Measurements from ENCODE around the gene FAM163B. TPM values are rescaled to one million over a fixed set of nuclear protein-coding genes. Genes with fewer than 3 reads are reported as not detected.
A peak's percentile ranks its signal among the peaks of the same experiment; 100 is the strongest.

The FAM163B gene
- total RNA-seq, 4 donors from 2014 or later = 0.64 TPM; not detected in 3

GRCh38 chr9:133528001-133528875, 81.0 kb downstream of the FAM163B start:
- H3K27ac ChIP-seq = peak overlapping the region in 2 of 4 donors; percentile 40 to 51
- no peak for DNase-seq
- H3K4me3 ChIP-seq = no peak overlapping the region
- TF ChIP-seq POLR2A (IDR thresholded peaks at IDR 0.05) (no peak), EP300 (IDR thresholded peaks at IDR 0.05; ENCODE audit: low read depth) (no peak), CTCF (IDR thresholded peaks at IDR 0.05) (no peak), POLR2AphosphoS5 (IDR thresholded peaks at IDR 0.05) (no peak)
- WGBS, 2 donors (ENCODE audit: low coverage in 1 of 2) = 81% methylated on average over 22 of the region's 22 CpGs; no CpG with 5 or more reads in 1 of the 2 donors
- peaks cover 0 to 23% (median 14%) of the 10 kb centered on the region in 4 donors for H3K4me1 ChIP-seq
- intact Hi-C loops (cut with DNase I; ENCODE audit: low total_unique reads) (loop anchor here (1.0 kb wide), 1 partner anchor 45 kb away; no protein-coding TSS in a partner anchor), in situ Hi-C loops (cut with MboI; ENCODE audit: low pct_ligation_motif_present in 1 of 4, low pct_unique_long_range_greater_than_20kb in 1 of 4, low sequenced_read_pairs in 3 of 4) (loop anchor here in 1 of 4 donors (25.0 kb wide), 1 partner anchor 184 kb away; no protein-coding TSS in a partner anchor)
- H3K9me3 ChIP-seq = no peaks in the 10 kb centered on the region
- peaks cover 9% of the 10 kb centered on the region for H3K27me3 ChIP-seq
- no peaks in the 10 kb centered on the region for H3K36me3 ChIP-seq

GRCh38 chr9:133527444-133527920, 81.7 kb downstream of the FAM163B start:
- no peaks in the 10 kb centered on the region for H3K9me3 ChIP-seq
- in situ Hi-C loops (cut with MboI; ENCODE audit: low pct_ligation_motif_present in 1 of 4, low pct_unique_long_range_greater_than_20kb in 1 of 4, low sequenced_read_pairs in 3 of 4) = loop anchor here in 1 of 4 donors (25.0 kb wide), 1 partner anchor 185 kb away; no protein-coding TSS in a partner anchor
- intact Hi-C loops (cut with DNase I; ENCODE audit: low total_unique reads) = no loop called here
- no peak overlapping the region for H3K4me3 ChIP-seq
- H3K36me3 ChIP-seq = no peaks in the 10 kb centered on the region
- H3K4me1 ChIP-seq = peaks cover 0 to 25% (median 14%) of the 10 kb centered on the region in 4 donors
- peaks cover 7% of the 10 kb centered on the region for H3K27me3 ChIP-seq
- WGBS, 2 donors (ENCODE audit: low coverage in 1 of 2) = 4 to 43% methylated on average over 4 to 17 of the region's 18 CpGs
- DNase-seq = no peak
- TF ChIP-seq POLR2A (IDR thresholded peaks at IDR 0.05) = no peak
- TF ChIP-seq EP300 (IDR thresholded peaks at IDR 0.05; ENCODE audit: low read depth) = no peak
- no peak for TF ChIP-seq POLR2AphosphoS5 (IDR thresholded peaks at IDR 0.05)
- TF ChIP-seq CTCF (IDR thresholded peaks at IDR 0.05) = no peak
- H3K27ac ChIP-seq = peak overlapping the region in 3 of 4 donors; percentile 36 to 51 (median 40)

Other genes with a start within 250 kb of the FAM163B start
- gene SURF4, start 233.3 kb downstream of the FAM163B start, total RNA-seq = 100 to 1,000 TPM in 3 of 4 donors, 10 to 100 TPM in 1; 89.4 to 205 (median 147) TPM
- gene STKLD1, start 233.0 kb downstream of the FAM163B start, total RNA-seq = 1 to 10 TPM in 1 of 4 donors, under 1 TPM in 1, not detected in 2; 0.68 to 1.5 TPM
- 10 to 100 TPM; 12.1 to 21.9 (median 16.0) TPM for gene REXO4, start 191.4 kb downstream of the FAM163B start, total RNA-seq
- gene ADAMTS13, start 187.0 kb downstream of the FAM163B start, total RNA-seq = 10 to 100 TPM in 2 of 4 donors, 1 to 10 TPM in 2; 2.6 to 12.7 (median 7.2) TPM
- gene CACFD1, start 149.4 kb downstream of the FAM163B start, total RNA-seq = 100 to 1,000 TPM in 1 of 4 donors, 10 to 100 TPM in 3; 44.6 to 153 (median 80.0) TPM
- gene SLC2A6, start 130.3 kb downstream of the FAM163B start, total RNA-seq = 10 to 100 TPM in 1 of 4 donors, 1 to 10 TPM in 2, under 1 TPM in 1; 0.96 to 20.1 (median 3.4) TPM
- not detected for gene MYMK, start 84.4 kb downstream of the FAM163B start, total RNA-seq
- gene ADAMTSL2, start 74.7 kb downstream of the FAM163B start, total RNA-seq = 1 to 10 TPM in 2 of 4 donors, under 1 TPM in 2; 0.64 to 2.4 (median 1.5) TPM
- gene DBH, start 27.0 kb upstream of the FAM163B start, total RNA-seq = not detected
- gene SARDH, start 129.0 kb upstream of the FAM163B start, total RNA-seq = 1 to 10 TPM in 1 of 4 donors, under 1 TPM in 2, not detected in 1; 0.68 to 1.1 (median 0.95) TPM

Measured in transverse colon (tissue), 4 donors.